Cortex of kidney (tissue), 1 donor: ENCODE data around the gene COL17A1.

Experiments
- DNase-seq: peaks from one replicate; lab custom pipeline; 2025; lab: John Stamatoyannopoulos, UW

The COL17A1 gene

GRCh38 chr10:103985726-103986125 is 100.0 kb downstream of the COL17A1 start:
- DNase-seq: no peak

GRCh38 chr10:103983367-103983911 is 102.2 kb downstream of the COL17A1 start:
- no peak for DNase-seq

- DNase-seq: no peak
Observed at GRCh38 chr10:103982639-103983038, 103.0 kb downstream of the COL17A1 start.
